Endothelial cell of hepatic sinusoid (primary cell): ENCODE results near the gene DIAPH2.

ENCODE experiments used
- in situ Hi-C: cut with HindIII; loops from 2 replicates; pipeline ENCODE4 v1.10.0; 2017; ENCODE audit warnings: low sequenced_read_pairs

DIAPH2 gene

DNA sequence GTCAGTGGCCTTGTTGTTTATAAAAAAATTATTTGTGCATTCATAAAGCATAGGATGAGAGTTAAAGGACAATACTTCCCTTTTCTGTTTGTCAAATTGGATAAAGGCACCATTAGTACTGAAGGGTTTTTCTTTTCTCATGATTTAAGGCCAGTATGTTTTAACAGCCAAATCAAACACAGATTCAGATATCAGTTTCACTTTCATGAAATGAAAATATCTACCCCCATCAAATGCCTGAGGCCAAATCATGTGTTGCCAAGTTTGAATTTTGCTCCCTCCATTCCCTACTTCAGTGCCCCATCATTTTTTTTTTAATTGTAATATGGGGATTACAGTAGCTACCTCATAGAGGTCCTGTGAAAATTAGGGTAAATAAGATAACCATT lies 944.9 kb downstream of the DIAPH2 start:
- in situ Hi-C loops: no loop called here

- in situ Hi-C loops: no loop called here
Measured at GRCh38 chrX:97633798-97634197, 949.2 kb downstream of the DIAPH2 start.

GRCh38 chrX:97636473-97637140 lies 952.0 kb downstream of the DIAPH2 start:
- in situ Hi-C loops: no loop called here

DNA sequence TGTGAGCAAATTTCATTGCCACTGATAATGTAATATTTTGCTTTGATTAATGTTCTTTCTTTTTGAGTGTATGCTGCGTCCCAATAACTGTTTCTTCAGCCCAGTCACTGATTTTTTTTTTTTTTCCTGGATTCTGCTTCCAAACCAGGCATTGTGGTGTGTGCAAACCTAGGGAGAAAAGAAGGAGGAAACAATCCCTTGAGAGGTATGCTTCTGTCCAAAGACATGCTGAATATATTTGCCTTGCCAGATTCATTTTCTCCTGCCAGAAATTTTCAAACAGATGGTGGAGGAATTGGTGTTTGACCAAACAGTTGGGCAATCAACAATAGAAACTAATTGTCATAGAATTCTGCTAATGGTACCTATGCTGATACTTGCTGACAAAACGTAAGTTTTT lies 952.6 kb downstream of the DIAPH2 start:
- in situ Hi-C loops: no loop called here

GRCh38 chrX:97638621-97639020 lies 954.0 kb downstream of the DIAPH2 start:
- in situ Hi-C loops: no loop called here

DNA sequence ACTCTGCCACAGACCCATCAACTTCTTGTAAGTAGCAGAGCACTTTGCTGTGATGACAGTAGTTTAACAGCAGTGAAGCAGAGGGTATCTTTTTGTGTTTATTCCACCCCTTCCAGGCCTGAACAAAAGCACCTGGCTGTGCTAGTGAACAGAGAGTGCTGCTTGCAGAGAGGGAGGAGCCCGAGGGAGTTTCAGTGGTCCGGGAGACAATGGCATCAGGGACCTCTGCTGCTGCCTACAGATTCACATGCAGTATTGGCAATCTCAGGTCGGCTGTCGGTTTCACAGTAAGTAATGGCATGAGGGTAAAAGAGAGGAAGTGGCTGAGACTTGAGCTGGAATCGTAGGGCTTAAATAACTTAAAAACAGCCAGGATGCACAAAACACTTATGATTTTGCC lies 954.9 kb downstream of the DIAPH2 start:
- in situ Hi-C loops: no loop called here
